Left lung (tissue), 10 donors: ENCODE data around the gene WLS. TPM values are rescaled to one million over a fixed set of nuclear protein-coding genes. Genes with fewer than 3 reads are reported as not detected.

Experiments used
- ATAC-seq: fragments of 200-7000 bp; cut with Tn5 transposase; one replicate; pipeline ENCODE4 v1.9.1; 2020; ENCODE audit warnings: moderate library complexity
- DNase-seq, 4 donors: peaks; one replicate each; pipeline ENCODE4 v3.0.0-alpha.2; 2013 to 2020
- H3K27ac ChIP-seq, 2 donors: fragments of 200-600 bp; sonication (generic) in 1 of 2; one replicate each; pipeline versions ENCODE4 v1.5.0 to v1.8.0; 2020 to 2021
- H3K27me3 ChIP-seq, 2 donors: fragments of 200-600 bp; sonication (generic) in 1 of 2; one replicate each; pipeline versions ENCODE4 v1.5.0 to v1.8.0; 2020 to 2021
- H3K36me3 ChIP-seq, 2 donors: fragments of 200-600 bp; sonication (generic) in 1 of 2; one replicate each; pipeline versions ENCODE4 v1.5.0 to v1.8.0; 2020 to 2021
- H3K4me1 ChIP-seq, 2 donors: fragments of 200-600 bp; one replicate each; pipeline ENCODE4 v1.8.0; 2021
- H3K4me3 ChIP-seq, 2 donors: fragments of 200-600 bp; sonication (generic) in 1 of 2; one replicate each; pipeline versions ENCODE4 v1.5.0 to v1.8.0; 2020 to 2021; ENCODE audit warnings: mild to moderate bottlenecking in 1 of 2
- H3K9me3 ChIP-seq, 2 donors: fragments of 200-600 bp; sonication (generic) in 1 of 2; one replicate each; pipeline versions ENCODE4 v1.5.0 to v1.8.0; 2020 to 2021
- CTCF ChIP-seq, 2 donors: fragments of 200-600 bp; sonication (generic) in 1 of 2; IDR thresholded peaks; one replicate each; pipeline versions ENCODE4 v1.5.0 to v1.8.0; 2021; ENCODE audit warnings: antibody characterized with exemption in 2 of 2
- intact Hi-C, 2 donors: fragments of 100-400 bp; cut with DNase I; formaldehyde crosslinking; loops; one replicate each; pipeline versions ENCODE4 v1.11.2 to v1.14.2; 2022
- polyA plus RNA-seq, 6 donors: library from polyadenylated mRNA; unstranded; fragments of 120-200 nt; gene quantifications; one replicate each; pipeline ENCODE4 v1.2.1, GENCODE V29; 2013; ENCODE audit not compliant: insufficient read length in 6 of 6
- total RNA-seq, 2 donors: library from RNA; stranded (reverse); fragmentation: NEBNext Ultra II Directional; extraction: Animal tissue kit (Norgen Biotek cat#: 25700); gene quantifications; one replicate each; pipeline ENCODE4 v1.2.1, GENCODE V29; 2021
- donor health status: DM: no; HTN: yes; CAD: no.
- donor health status: DM: no; HTN: no; CAD: no.

The WLS gene
- total and polyA plus RNA-seq, 8 donors = 85.7 to 176 (median 137) TPM

GRCh38 chr1:68157416-68157815 is 74.9 kb downstream of the WLS start:
- no peaks in the 10 kb centered on the region for H3K9me3 ChIP-seq
- H3K27me3 ChIP-seq = no peaks in the 10 kb centered on the region
- H3K27ac ChIP-seq = no peak overlapping the region
- intact Hi-C loops = no loop called here
- DNase-seq (no peak), ATAC-seq (no peak)
- H3K4me3 ChIP-seq = no peak overlapping the region
- H3K4me1 ChIP-seq = no peaks in the 10 kb centered on the region
- TF ChIP-seq CTCF (IDR thresholded peaks at IDR 0.05) = no peak
- H3K36me3 ChIP-seq = peaks cover 0 to 22% of the 10 kb centered on the region in 2 donors

GRCh38 chr1:68151690-68152089 is 80.6 kb downstream of the WLS start:
- Histone ChIP-seq H3K4me1 (no peaks in the 10 kb centered on the region), H3K4me3 (no peak overlapping the region), H3K9me3 (no peaks in the 10 kb centered on the region), H3K36me3 (peaks cover 0 to 50% of the 10 kb centered on the region in 2 donors), H3K27me3 (no peaks in the 10 kb centered on the region), H3K27ac (no peak overlapping the region)
- no peak for ATAC-seq
- TF ChIP-seq CTCF (IDR thresholded peaks at IDR 0.05) = no peak
- DNase-seq = no peak
- intact Hi-C loops = no loop called here

DNA sequence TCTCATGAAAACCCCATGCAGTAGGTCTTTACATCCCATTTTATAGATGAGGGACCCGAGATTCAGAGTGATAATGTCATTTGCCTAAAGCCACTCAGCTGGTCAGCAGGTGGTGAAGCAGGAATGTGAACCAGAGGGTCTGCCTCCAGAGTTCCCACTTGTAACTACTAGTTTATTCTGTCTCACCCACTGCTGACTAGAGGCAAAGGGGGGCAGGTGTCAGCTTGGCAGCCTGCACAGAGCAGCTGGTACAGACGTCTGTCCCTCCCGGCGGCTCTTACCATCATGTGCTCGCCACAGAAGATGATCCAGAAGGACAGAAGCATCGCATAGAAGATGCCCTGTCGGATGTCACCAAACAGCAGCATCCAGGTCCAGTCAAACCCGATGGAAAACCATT is 82.4 kb downstream of the WLS start:
- Histone ChIP-seq H3K9me3 (no peaks in the 10 kb centered on the region), H3K27ac (no peak overlapping the region), H3K4me1 (peaks cover 0 to 7% of the 10 kb centered on the region in 2 donors), H3K4me3 (no peak overlapping the region), H3K36me3 (peaks cover 0 to 50% of the 10 kb centered on the region in 2 donors), H3K27me3 (no peaks in the 10 kb centered on the region)
- no peak for TF ChIP-seq CTCF (IDR thresholded peaks at IDR 0.05)
- intact Hi-C loops = no loop called here
- no peak for DNase-seq
- no peak for ATAC-seq

GRCh38 chr1:68149110-68149798 is 83.1 kb downstream of the WLS start:
- ATAC-seq (no peak), DNase-seq (no peak)
- Histone ChIP-seq H3K36me3 (peaks cover 0 to 50% of the 10 kb centered on the region in 2 donors), H3K27me3 (no peaks in the 10 kb centered on the region), H3K9me3 (no peaks in the 10 kb centered on the region), H3K27ac (no peak overlapping the region), H3K4me3 (no peak overlapping the region), H3K4me1 (peaks cover 0 to 7% of the 10 kb centered on the region in 2 donors)
- TF ChIP-seq CTCF (IDR thresholded peaks at IDR 0.05) = no peak
- intact Hi-C loops = no loop called here

DNA sequence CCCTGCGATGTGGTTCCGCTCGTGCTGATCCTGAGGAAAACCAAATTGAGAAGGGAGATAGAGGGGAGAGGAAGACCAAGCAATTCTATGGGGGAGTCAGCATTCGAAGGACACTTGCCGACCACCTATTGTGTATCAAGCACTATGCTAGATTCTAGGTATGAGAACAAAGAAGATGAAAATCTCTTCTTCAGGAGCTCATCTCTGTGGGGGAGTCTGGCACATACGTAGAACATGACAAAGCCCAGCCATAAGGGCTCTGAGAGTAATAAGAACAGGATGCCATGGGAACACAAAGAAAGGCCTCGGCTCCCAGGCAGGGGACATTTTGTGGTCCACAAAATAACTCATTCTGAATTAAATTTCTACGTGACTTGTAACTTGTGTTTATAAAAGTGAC is 83.7 kb downstream of the WLS start:
- ATAC-seq = no peak
- H3K9me3 ChIP-seq = no peaks in the 10 kb centered on the region
- no peak for TF ChIP-seq CTCF (IDR thresholded peaks at IDR 0.05)
- no peak for DNase-seq
- no peak overlapping the region for H3K4me3 ChIP-seq
- no peak overlapping the region for H3K27ac ChIP-seq
- H3K36me3 ChIP-seq = peaks cover 0 to 50% of the 10 kb centered on the region in 2 donors
- peaks cover 0 to 7% of the 10 kb centered on the region in 2 donors for H3K4me1 ChIP-seq
- no peaks in the 10 kb centered on the region for H3K27me3 ChIP-seq
- intact Hi-C loops = no loop called here
